A549 (cell line): ENCODE data around the gene MYL6. TPM values are rescaled to one million over a fixed set of nuclear protein-coding genes. Genes with fewer than 3 reads are reported as not detected.
A peak's percentile ranks its signal among the peaks of the same experiment; 100 is the strongest.

Experiments used
- ATOH8 ChIP-seq: fragments of 250-450 bp; sonication (Bioruptor Pico); IDR thresholded peaks from 2 replicates; pipeline ENCODE4 v1.5.0; 2020; ENCODE audit warnings: low read depth, mild to moderate bottlenecking, moderate library complexity
- BHLHE40 ChIP-seq: IDR thresholded peaks from 2 replicates; pipeline ENCODE4 v1.6.1; 2012; ENCODE audit warnings: low read depth, low read length, inconsistent platforms
- CBX2 ChIP-seq: fragments of 200-600 bp; sonication (generic); IDR thresholded peaks from 2 replicates; pipeline ENCODE4 v1.6.1; 2016; ENCODE audit warnings: low read depth, mild to moderate bottlenecking, borderline replicate concordance
- CHD2 ChIP-seq: fragments of 150-350 bp; IDR thresholded peaks from 2 replicates; pipeline ENCODE4 v1.6.1; 2014; ENCODE audit warnings: low read length; ENCODE audit not compliant: partially characterized antibody
- CHD4 ChIP-seq: fragments of 200-600 bp; sonication (generic); IDR thresholded peaks from 2 replicates; pipeline ENCODE4 v1.6.1; 2016; ENCODE audit warnings: antibody characterized with exemption, mild to moderate bottlenecking, borderline replicate concordance
- EHF ChIP-seq: fragments of 250-450 bp; sonication (Bioruptor Pico); IDR thresholded peaks from 2 replicates; pipeline ENCODE4 v1.5.0; 2020; ENCODE audit warnings: mild to moderate bottlenecking
- EHMT2 ChIP-seq: fragments of 200-600 bp; sonication (generic); IDR thresholded peaks from 2 replicates; pipeline ENCODE4 v1.6.1; 2016; ENCODE audit warnings: antibody characterized with exemption, low read depth, mild to moderate bottlenecking, moderate library complexity
- ESRRA ChIP-seq: fragments of 150-350 bp; IDR thresholded peaks from 2 replicates; pipeline ENCODE4 v1.6.1; 2014; ENCODE audit warnings: mild to moderate bottlenecking, low read length, borderline replicate concordance
- FOSL2 ChIP-seq, 2 experiments: fragments of 450-650 bp in 1 of 2; fragments of >200 bp in 1 of 2; sonication (Bioruptor Twin) in 1 of 2; formaldehyde crosslinking; IDR thresholded peaks; 2 replicates each; pipeline versions ENCODE4 v1.5.0 to v1.6.1; 2016 to 2020; ENCODE audit warnings: mild to moderate bottlenecking in 1 of 2, moderate library complexity in 1 of 2
- FOXS1 ChIP-seq: fragments of 250-450 bp; sonication (Bioruptor Pico); IDR thresholded peaks from 2 replicates; pipeline ENCODE4 v1.5.0; 2020; ENCODE audit warnings: mild to moderate bottlenecking, moderate library complexity
- HDAC2 ChIP-seq: fragments of 200-600 bp; sonication (generic); IDR thresholded peaks from 2 replicates; pipeline ENCODE4 v1.6.1; 2016
- HOXB13 ChIP-seq: fragments of 250-450 bp; sonication (Bioruptor Pico); IDR thresholded peaks from 2 replicates; pipeline ENCODE4 v1.5.0; 2020; ENCODE audit warnings: low read depth, mild to moderate bottlenecking, moderate library complexity
- JUN ChIP-seq, 2 experiments: fragments of >200 bp; sonication (Bioruptor Twin); formaldehyde crosslinking; IDR thresholded peaks; 2 replicates in 1 of 2; 3 replicates in 1 of 2; pipeline ENCODE4 v1.6.1; 2016 to 2017
- KDM5A ChIP-seq: fragments of 200-600 bp; sonication (generic); IDR thresholded peaks from 2 replicates; pipeline ENCODE4 v1.6.1; 2016; ENCODE audit warnings: antibody characterized with exemption, mild to moderate bottlenecking
- MAFK ChIP-seq: fragments of 450-650 bp; IDR thresholded peaks from 2 replicates; pipeline ENCODE4 v1.6.1; 2014; ENCODE audit not compliant: partially characterized antibody
- NPAS2 ChIP-seq: fragments of 250-450 bp; sonication (Bioruptor Pico); IDR thresholded peaks from 2 replicates; pipeline ENCODE4 v1.8.0; 2022; ENCODE audit warnings: mild to moderate bottlenecking, moderate library complexity, borderline replicate concordance
- PHF8 ChIP-seq: fragments of 200-600 bp; sonication (generic); IDR thresholded peaks from 2 replicates; pipeline ENCODE4 v1.6.1; 2016; ENCODE audit warnings: low read depth, mild to moderate bottlenecking, antibody characterized with exemption, moderate library complexity, borderline replicate concordance
- POLR2A ChIP-seq: IDR thresholded peaks from 2 replicates; pipeline ENCODE4 v1.6.1; 2012; ENCODE audit warnings: mild to moderate bottlenecking, low read length
- POLR2AphosphoS2 ChIP-seq: conservative IDR thresholded peaks from 2 replicates; pipeline ENCODE4 v1.6.1; 2012; ENCODE audit warnings: low read length, improper control_type of control experiment, inconsistent platforms
- RAD21 ChIP-seq, 2 experiments: fragments of >200 bp in 1 of 2; sonication (Bioruptor Twin) in 1 of 2; formaldehyde crosslinking in 1 of 2; IDR thresholded peaks in 1 of 2; conservative IDR thresholded peaks in 1 of 2; 2 replicates in 1 of 2; 3 replicates in 1 of 2; pipeline ENCODE4 v1.6.1; 2012 to 2018; ENCODE audit warnings: inconsistent platforms in 1 of 2
- RARB ChIP-seq: fragments of 250-450 bp; sonication (Bioruptor Pico); IDR thresholded peaks from 2 replicates; pipeline ENCODE4 v1.8.0; 2021; ENCODE audit warnings: mild to moderate bottlenecking, moderate library complexity
- RCOR1 ChIP-seq: fragments of 150-350 bp; IDR thresholded peaks from 2 replicates; pipeline ENCODE4 v1.6.1; 2014; ENCODE audit warnings: antibody characterized with exemption, low read length, low read depth
- RFX5 ChIP-seq: fragments of 450-650 bp; IDR thresholded peaks from 2 replicates; pipeline ENCODE4 v1.7.1; 2014; ENCODE audit warnings: antibody characterized with exemption, mild to moderate bottlenecking, moderate library complexity
- SREBF2 ChIP-seq: fragments of 450-650 bp; IDR thresholded peaks from 2 replicates; pipeline ENCODE4 v1.6.1; 2014; ENCODE audit warnings: mild to moderate bottlenecking, moderate library complexity
- TFCP2L1 ChIP-seq: fragments of 250-450 bp; sonication (Bioruptor Pico); IDR thresholded peaks from 2 replicates; pipeline ENCODE4 v1.5.0; 2021; ENCODE audit warnings: mild to moderate bottlenecking
- USF2 ChIP-seq: fragments of 450-650 bp; IDR thresholded peaks from 2 replicates; pipeline ENCODE4 v1.6.1; 2014; ENCODE audit warnings: antibody characterized with exemption
- ZC3H11A ChIP-seq: fragments of 450-650 bp; IDR thresholded peaks from 2 replicates; pipeline ENCODE4 v1.6.1; 2014; ENCODE audit warnings: antibody characterized with exemption, mild to moderate bottlenecking
- ZNF302 ChIP-seq: fragments of 250-450 bp; sonication (Bioruptor Pico); IDR thresholded peaks from 2 replicates; pipeline ENCODE4 v1.9.0; 2021; ENCODE audit warnings: inconsistent platforms, mild to moderate bottlenecking, moderate library complexity
- polyA plus RNA-seq, 4 experiments: library from polyadenylated mRNA; depleted of rRNA in 3 of 4; stranded (reverse); fragments of >200 nt; fragmentation: RNase III in 1 of 4; extraction: RNeasy Plus Mini Kit Qiagen cat#74134 plus additional on column Dnase treatment in 1 of 4; gene quantifications; 2 replicates in 3 of 4; 3 replicates in 1 of 4; pipeline ENCODE4 v1.2.3, GENCODE V29; 2011 to 2017
- TF ChIP-seq, protein P1 (sequence below): fragments of 200-600 bp; sonication (generic); IDR thresholded peaks from 2 replicates; pipeline ENCODE4 v1.6.1; 2016; ENCODE audit warnings: antibody characterized with exemption, mild to moderate bottlenecking, moderate library complexity
- TF ChIP-seq, protein P2 (sequence below): fragments of >200 bp; sonication (Bioruptor Twin); formaldehyde crosslinking; IDR thresholded peaks from 3 replicates; pipeline ENCODE4 v1.6.1; 2016
- TF ChIP-seq, protein P3 (sequence below): IDR thresholded peaks from 2 replicates; pipeline ENCODE4 v1.6.1; 2012; ENCODE audit warnings: low read depth, borderline replicate concordance

MYL6 gene
- polyA plus RNA-seq, 2 of the 4 experiments (the other 2 are of a cell fraction), result 2,307 to 3,268 TPM

DNA sequence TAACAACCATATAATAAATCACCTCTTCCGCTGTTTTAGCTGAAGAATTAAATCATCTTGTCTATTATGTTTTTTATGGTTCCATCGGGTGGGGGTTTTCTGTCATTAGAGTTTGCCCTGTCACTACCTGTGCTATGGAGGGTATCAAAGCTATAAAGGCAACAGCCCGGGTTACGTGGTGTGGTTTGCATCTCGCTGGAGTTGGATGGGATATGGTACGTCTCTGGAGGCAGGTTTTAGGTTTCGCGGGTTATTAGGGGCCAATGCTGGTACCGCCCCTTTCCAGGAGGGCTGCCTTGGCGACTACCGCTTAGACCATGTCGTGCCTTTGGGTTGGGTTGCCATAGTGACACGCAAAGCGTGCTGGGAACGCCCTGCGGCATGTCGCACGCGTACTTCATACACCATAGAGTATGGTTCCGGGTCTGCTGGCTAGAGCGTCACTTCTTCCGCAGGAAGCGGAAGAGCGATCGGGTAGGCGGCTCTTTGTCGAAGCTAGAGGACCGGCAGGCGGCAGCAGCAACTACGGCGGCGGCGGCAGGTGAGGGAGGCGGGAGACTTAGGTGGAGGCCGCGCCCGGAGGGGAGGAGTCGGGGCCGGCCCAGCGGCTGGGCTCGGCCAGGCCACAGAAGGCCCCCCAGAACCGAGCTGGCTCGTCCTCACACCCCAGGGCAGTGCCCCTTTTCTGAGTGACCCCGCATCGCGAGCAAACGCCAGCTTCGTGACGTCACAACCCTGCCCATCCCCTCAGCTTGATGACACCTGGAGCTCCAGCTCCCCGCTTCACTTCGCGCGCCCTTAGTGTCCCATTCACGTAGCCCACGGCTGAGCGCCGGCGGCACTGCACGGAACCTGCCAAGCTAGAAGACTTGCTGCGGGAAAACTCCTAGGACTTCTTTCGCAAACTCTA lies 40.1 kb upstream of the MYL6 start, which contains the start of gene ZC3H10 (continued):
- TF ChIP-seq, protein P1, sequence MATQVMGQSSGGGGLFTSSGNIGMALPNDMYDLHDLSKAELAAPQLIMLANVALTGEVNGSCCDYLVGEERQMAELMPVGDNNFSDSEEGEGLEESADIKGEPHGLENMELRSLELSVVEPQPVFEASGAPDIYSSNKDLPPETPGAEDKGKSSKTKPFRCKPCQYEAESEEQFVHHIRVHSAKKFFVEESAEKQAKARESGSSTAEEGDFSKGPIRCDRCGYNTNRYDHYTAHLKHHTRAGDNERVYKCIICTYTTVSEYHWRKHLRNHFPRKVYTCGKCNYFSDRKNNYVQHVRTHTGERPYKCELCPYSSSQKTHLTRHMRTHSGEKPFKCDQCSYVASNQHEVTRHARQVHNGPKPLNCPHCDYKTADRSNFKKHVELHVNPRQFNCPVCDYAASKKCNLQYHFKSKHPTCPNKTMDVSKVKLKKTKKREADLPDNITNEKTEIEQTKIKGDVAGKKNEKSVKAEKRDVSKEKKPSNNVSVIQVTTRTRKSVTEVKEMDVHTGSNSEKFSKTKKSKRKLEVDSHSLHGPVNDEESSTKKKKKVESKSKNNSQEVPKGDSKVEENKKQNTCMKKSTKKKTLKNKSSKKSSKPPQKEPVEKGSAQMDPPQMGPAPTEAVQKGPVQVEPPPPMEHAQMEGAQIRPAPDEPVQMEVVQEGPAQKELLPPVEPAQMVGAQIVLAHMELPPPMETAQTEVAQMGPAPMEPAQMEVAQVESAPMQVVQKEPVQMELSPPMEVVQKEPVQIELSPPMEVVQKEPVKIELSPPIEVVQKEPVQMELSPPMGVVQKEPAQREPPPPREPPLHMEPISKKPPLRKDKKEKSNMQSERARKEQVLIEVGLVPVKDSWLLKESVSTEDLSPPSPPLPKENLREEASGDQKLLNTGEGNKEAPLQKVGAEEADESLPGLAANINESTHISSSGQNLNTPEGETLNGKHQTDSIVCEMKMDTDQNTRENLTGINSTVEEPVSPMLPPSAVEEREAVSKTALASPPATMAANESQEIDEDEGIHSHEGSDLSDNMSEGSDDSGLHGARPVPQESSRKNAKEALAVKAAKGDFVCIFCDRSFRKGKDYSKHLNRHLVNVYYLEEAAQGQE, result peak; percentile 42; the same call in 1 of the 2 replicates
- TF ChIP-seq RCOR1, result no peak
- TF ChIP-seq PHF8, result peak; percentile 68
- TF ChIP-seq RARB (CRISPR knock-in tag), result peak; percentile 98
- no peak for TF ChIP-seq ZC3H11A
- TF ChIP-seq FOSL2 (IDR thresholded peaks at IDR 0.05), result no peak
- peak; percentile 66; the same call in 1 of the 2 replicates for TF ChIP-seq FOSL2 (CRISPR knock-in tag; IDR thresholded peaks at IDR 0.05)
- TF ChIP-seq, protein P2, sequence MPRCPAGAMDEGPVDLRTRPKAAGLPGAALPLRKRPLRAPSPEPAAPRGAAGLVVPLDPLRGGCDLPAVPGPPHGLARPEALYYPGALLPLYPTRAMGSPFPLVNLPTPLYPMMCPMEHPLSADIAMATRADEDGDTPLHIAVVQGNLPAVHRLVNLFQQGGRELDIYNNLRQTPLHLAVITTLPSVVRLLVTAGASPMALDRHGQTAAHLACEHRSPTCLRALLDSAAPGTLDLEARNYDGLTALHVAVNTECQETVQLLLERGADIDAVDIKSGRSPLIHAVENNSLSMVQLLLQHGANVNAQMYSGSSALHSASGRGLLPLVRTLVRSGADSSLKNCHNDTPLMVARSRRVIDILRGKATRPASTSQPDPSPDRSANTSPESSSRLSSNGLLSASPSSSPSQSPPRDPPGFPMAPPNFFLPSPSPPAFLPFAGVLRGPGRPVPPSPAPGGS, result peak; percentile 92; the same call in 2 of the 3 replicates
- 0 out of 5 replicates have a peak, but pooled peaks of 1 of the 2 experiments have one; percentile 10 for TF ChIP-seq RAD21 (conservative IDR thresholded peaks at IDR 0.05 in 1 of 2, IDR thresholded peaks at IDR 0.05 in 1 of 2)
- no peak for TF ChIP-seq ESRRA
- peak; percentile 93 for TF ChIP-seq EHF (CRISPR knock-in tag)
- TF ChIP-seq KDM5A, result no peak
- 0 out of 2 replicates have a peak, but pooled peaks have one; percentile 22 for TF ChIP-seq USF2
- TF ChIP-seq CHD4, result no peak
- no peak for TF ChIP-seq MAFK
- no peak for TF ChIP-seq HOXB13 (CRISPR knock-in tag)
- peak; percentile 98 to 99 for TF ChIP-seq JUN (IDR thresholded peaks at IDR 0.05)
- TF ChIP-seq, protein P3, sequence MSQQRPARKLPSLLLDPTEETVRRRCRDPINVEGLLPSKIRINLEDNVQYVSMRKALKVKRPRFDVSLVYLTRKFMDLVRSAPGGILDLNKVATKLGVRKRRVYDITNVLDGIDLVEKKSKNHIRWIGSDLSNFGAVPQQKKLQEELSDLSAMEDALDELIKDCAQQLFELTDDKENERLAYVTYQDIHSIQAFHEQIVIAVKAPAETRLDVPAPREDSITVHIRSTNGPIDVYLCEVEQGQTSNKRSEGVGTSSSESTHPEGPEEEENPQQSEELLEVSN, result peak; percentile 90; the same call in 1 of the 2 replicates
- peak; percentile 85; the same call in 1 of the 2 replicates for TF ChIP-seq ATOH8 (CRISPR knock-in tag)
- peak; percentile 99 for TF ChIP-seq TFCP2L1 (CRISPR knock-in tag)
- no peak for TF ChIP-seq SREBF2
- no peak for TF ChIP-seq ZNF302 (CRISPR knock-in tag)
- no peak for TF ChIP-seq RFX5
- TF ChIP-seq EHMT2, result no peak
- peak; percentile 93 for TF ChIP-seq BHLHE40
- no peak for TF ChIP-seq CBX2
- no peak for TF ChIP-seq NPAS2 (CRISPR knock-in tag)
- peak; percentile 96 for TF ChIP-seq POLR2A
- no peak for TF ChIP-seq HDAC2
- peak; percentile 77 for TF ChIP-seq CHD2
- TF ChIP-seq POLR2AphosphoS2, result peak; percentile 100
- TF ChIP-seq FOXS1 (CRISPR knock-in tag), result no peak
